Cardiac septum (tissue), 1 donor: ENCODE data around the gene KDM7A. TPM values are rescaled to one million over a fixed set of nuclear protein-coding genes. Genes with fewer than 3 reads are reported as not detected.
"Not testable (repeated sequence)": the region's sequence is repeated elsewhere in the genome, so short reads cannot be mapped to it uniquely, and the experiment has no call there.

ENCODE experiments used
- DNase-seq: peaks from one replicate; pipeline ENCODE4 v3.0.0-alpha.2; 2020; ENCODE audit warnings: low spot score
- intact Hi-C: fragments of 100-400 bp; cut with DNase I; formaldehyde crosslinking; loops from one replicate; pipeline ENCODE4 v1.14.0; 2022
- total RNA-seq: library from RNA; stranded (reverse); fragmentation: NEBNext Ultra II Directional; extraction: Animal tissue kit (Norgen Biotek cat#: 25700); gene quantifications from one replicate; pipeline ENCODE4 v1.2.1, GENCODE V29; 2021
- donor health status: DM: no; HTN: no; CAD: no.

The KDM7A gene
- total RNA-seq, 1 donor from 2014 or later, result 11.8 TPM

GRCh38 chr7:140114817-140115216 lies 62.0 kb downstream of the KDM7A start:
- DNase-seq, intact Hi-C loops: not testable (repeated sequence)

- intact Hi-C loops, result not testable (repeated sequence)
Observed at GRCh38 chr7:140108777-140109176, 68.0 kb downstream of the KDM7A start.

GRCh38 chr7:140096459-140096858 lies 80.3 kb downstream of the KDM7A start:
- intact Hi-C loops, result no loop called here
- no peak for DNase-seq

More at GRCh38 chr7:140108777-140109176, 68.0 kb downstream of the KDM7A start:
- not testable (repeated sequence) for DNase-seq

- intact Hi-C loops, result no loop called here
Observed at GRCh38 chr7:140093375-140093774, 83.4 kb downstream of the KDM7A start.

GRCh38 chr7:140085447-140085846 lies 91.3 kb downstream of the KDM7A start:
- no peak for DNase-seq
- intact Hi-C loops, result no loop called here

More at GRCh38 chr7:140093375-140093774, 83.4 kb downstream of the KDM7A start:
- DNase-seq, result no peak

GRCh38 chr7:140084972-140085371 lies 91.8 kb downstream of the KDM7A start:
- intact Hi-C loops, result no loop called here
- no peak for DNase-seq

GRCh38 chr7:140084142-140084655 lies 92.6 kb downstream of the KDM7A start:
- intact Hi-C loops, result no loop called here
- no peak for DNase-seq

- intact Hi-C loops, result no loop called here
- no peak for DNase-seq
Observed at GRCh38 chr7:140082770-140083169, 94.0 kb downstream of the KDM7A start.

GRCh38 chr7:140081774-140082425 lies 94.9 kb downstream of the KDM7A start:
- no peak for DNase-seq
- intact Hi-C loops, result no loop called here

GRCh38 chr7:140080919-140081318 lies 95.9 kb downstream of the KDM7A start:
- intact Hi-C loops, result no loop called here
- DNase-seq, result no peak

- intact Hi-C loops, result no loop called here
- no peak for DNase-seq
Observed at GRCh38 chr7:140079121-140079536, 97.7 kb downstream of the KDM7A start.

GRCh38 chr7:140078392-140078791 lies 98.4 kb downstream of the KDM7A start:
- intact Hi-C loops, result no loop called here
- no peak for DNase-seq

- no peak for DNase-seq
- intact Hi-C loops, result no loop called here
Observed at GRCh38 chr7:140074780-140075179, 102.0 kb downstream of the KDM7A start.

- DNase-seq, result no peak
- intact Hi-C loops, result no loop called here
Observed at GRCh38 chr7:140070546-140070945, 106.2 kb downstream of the KDM7A start.

- no peak for DNase-seq
- intact Hi-C loops, result loop anchor here (10.0 kb wide), 1 partner anchor 255 kb away; no protein-coding TSS in a partner anchor
Observed at GRCh38 chr7:140069298-140069949, 107.4 kb downstream of the KDM7A start.

GRCh38 chr7:140068033-140068432 lies 108.8 kb downstream of the KDM7A start:
- intact Hi-C loops, result loop anchor here (10.0 kb wide), 1 partner anchor 257 kb away; no protein-coding TSS in a partner anchor

GRCh38 chr7:140067052-140067451 lies 109.7 kb downstream of the KDM7A start:
- intact Hi-C loops, result loop anchor here (10.0 kb wide), 1 partner anchor 258 kb away; no protein-coding TSS in a partner anchor
- DNase-seq, result no peak

More at GRCh38 chr7:140068033-140068432, 108.8 kb downstream of the KDM7A start:
- no peak for DNase-seq

GRCh38 chr7:140062528-140063299 lies 114.1 kb downstream of the KDM7A start, which contains the start of gene PARP12:
PARP12 (minus strand) TSS chr7:140062951; CDS start chr7:140062847, 104 bp downstream.
- intact Hi-C loops, result loop anchor here (10.0 kb wide), 1 partner anchor 262 kb away; no protein-coding TSS in a partner anchor
- DNase-seq, result peak; percentile 97

- intact Hi-C loops, result loop anchor here (10.0 kb wide), 1 partner anchor 263 kb away; no protein-coding TSS in a partner anchor
- DNase-seq, result no peak
Observed at GRCh38 chr7:140062118-140062527, 114.7 kb downstream of the KDM7A start.

GRCh38 chr7:140061607-140061930 lies 115.2 kb downstream of the KDM7A start:
- DNase-seq, result no peak
- intact Hi-C loops, result loop anchor here (10.0 kb wide), 1 partner anchor 263 kb away; no protein-coding TSS in a partner anchor
